SW 1271 (cell line): ENCODE results near the gene HABP4.

Experiments used
- DNase-seq, 2 experiments: peaks; one replicate each; lab custom pipeline; 2025; lab: John Stamatoyannopoulos, UW

HABP4 gene

DNA sequence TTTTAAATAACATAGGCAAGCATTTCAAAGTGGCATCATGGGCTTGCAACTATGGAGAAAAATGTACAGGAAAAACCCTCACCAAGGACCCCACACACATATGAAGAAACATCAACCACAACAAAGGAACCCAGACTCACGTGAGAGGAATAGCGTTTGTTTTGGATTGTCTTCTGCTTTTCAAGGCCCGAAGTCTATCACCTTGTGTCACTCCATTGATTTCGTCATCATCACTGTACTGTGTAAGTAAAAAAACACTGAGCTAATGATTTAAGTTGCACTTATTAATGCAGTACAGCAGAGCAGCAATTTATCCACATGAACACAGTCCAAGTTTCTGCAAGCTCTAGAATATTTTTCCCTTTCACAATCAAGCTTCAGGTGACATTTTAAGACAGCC, 72.4 kb downstream of the HABP4 start:
- no peak for DNase-seq

DNA sequence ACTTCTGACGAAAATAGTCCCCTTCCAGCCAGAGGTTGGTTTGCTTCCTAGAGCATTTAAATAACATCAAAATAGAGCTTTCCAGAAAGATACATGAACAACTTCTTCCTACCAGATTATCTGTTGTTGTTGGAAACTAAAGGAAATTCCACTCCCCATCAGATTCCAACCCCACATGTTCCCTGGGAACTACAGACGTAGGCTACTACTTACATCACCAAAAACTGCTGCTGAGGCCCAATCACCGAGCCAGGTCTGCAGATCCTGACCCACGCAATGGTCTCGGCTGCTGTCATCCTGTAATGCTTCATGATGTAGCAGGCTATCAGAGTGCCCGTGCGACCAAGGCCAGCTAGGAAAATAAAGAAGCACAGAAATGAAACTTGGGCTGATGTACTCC, 73.4 kb downstream of the HABP4 start:
- DNase-seq, result no peak

DNA sequence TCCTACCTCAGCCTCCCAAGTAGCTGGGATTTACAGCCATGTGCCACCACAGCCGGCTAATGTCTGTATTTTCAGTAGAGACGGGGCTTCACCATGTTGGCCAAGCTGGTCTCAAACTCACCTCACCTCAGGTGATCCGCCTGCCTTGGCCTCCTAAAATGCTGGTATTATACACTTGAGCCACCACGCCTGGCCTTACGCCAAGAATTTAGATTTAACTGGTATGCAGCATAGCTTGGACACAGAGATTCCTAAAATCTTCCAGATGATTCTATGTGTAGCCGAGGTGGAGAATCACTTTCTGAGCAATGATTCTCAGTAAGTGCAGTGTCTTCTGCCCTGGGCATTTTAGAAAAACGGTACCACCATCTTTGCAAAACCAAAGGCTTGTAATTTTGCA, 74.1 kb downstream of the HABP4 start:
- DNase-seq, result no peak

DNA sequence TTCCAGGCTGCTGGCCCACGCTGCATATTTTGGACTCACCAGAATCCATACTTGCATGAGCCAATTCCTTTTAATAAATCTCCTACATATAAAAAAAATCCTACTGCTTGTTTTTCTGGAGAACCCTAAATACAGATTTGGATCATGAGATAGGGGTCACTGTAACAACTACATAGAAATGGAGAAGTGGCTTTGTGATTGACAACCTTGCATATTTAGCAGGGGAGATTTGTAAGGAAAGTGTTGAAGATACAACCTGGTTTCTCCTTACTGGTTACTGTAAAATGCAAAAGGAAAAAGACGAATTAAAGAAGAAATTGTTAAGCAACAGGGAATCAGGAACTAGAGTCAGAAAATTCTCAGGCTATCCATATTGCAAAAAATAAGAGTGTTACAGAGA, 74.8 kb downstream of the HABP4 start:
- DNase-seq, result no peak

- no peak for DNase-seq
These were observed 82.2 kb downstream of the HABP4 start for GRCh38 chr9:96532173-96532572.

DNA sequence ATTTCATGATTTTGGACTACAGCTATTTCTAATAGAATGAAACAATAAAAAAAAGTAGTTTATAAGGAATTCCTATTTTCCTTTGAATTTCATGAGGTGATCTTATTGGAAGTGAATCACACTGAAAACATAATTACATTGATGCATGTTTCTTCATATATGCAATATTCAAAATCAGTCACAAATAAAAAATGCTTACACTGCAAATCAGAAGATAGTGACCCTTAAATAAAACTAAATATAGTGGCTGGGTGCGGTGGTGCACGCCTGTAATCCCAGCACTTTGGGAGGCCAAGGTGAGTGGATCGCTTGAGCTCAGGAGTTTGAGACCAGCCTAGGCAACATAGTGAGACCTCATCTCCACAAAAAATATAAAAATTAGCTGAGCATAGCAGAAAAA, 90.1 kb downstream of the HABP4 start:
- no peak for DNase-seq
